Activated CD4-positive, alpha-beta memory T cell treated with anti-CD3 and anti-CD28 coated beads, Interleukin-2, amount 10 ng/mL, durations not matched to agents 7 days and 5 days (primary cell): ENCODE results near the gene PNPLA3. TPM values are rescaled to one million over a fixed set of nuclear protein-coding genes. Genes with fewer than 3 reads are reported as not detected.

Experiments
- CTCF ChIA-PET: fragments of 350-600 bp; sonication (Branson Sonifier 250); formaldehyde crosslinking; loops from one replicate; lab custom pipeline; 2021; ENCODE audit warnings: antibody characterized with exemption, inconsistent platforms; lab: Charles Lee
- POLR2A ChIA-PET: fragments of 350-600 bp; sonication (Branson Sonifier 250); formaldehyde crosslinking; loops from one replicate; lab custom pipeline; 2021; ENCODE audit warnings: antibody characterized with exemption; lab: Charles Lee
- DNase-seq: peaks from one replicate; pipeline ENCODE4 v3.0.0-alpha.2; 2020
- H3K27ac Mint-ChIP-seq: one replicate; pipeline ENCODE4 v1.8.0; 2021; ENCODE audit warnings: mild to moderate bottlenecking, mixed read lengths
- H3K27me3 Mint-ChIP-seq: one replicate; pipeline ENCODE4 v1.8.0; 2021; ENCODE audit warnings: mixed read lengths
- H3K36me3 Mint-ChIP-seq: one replicate; pipeline ENCODE4 v1.8.0; 2021; ENCODE audit warnings: low read depth, mixed read lengths
- H3K4me1 Mint-ChIP-seq: one replicate; pipeline ENCODE4 v1.8.0; 2021; ENCODE audit warnings: mixed read lengths
- H3K4me3 Mint-ChIP-seq: one replicate; pipeline ENCODE4 v1.8.0; 2021; ENCODE audit warnings: mild to moderate bottlenecking, mixed read lengths
- H3K9me3 Mint-ChIP-seq: one replicate; pipeline ENCODE4 v1.8.0; 2021; ENCODE audit warnings: mixed read lengths
- total RNA-seq, 2 experiments: library from RNA; stranded (reverse); gene quantifications; one replicate each; pipeline ENCODE4 v1.2.3, GENCODE V29; 2021

The PNPLA3 gene
- total RNA-seq, 2 experiments from 2014 or later, result 0.08 TPM; not detected in 1

- H3K27me3 Mint-ChIP-seq, result peaks cover 3% of the 10 kb centered on the region
- peak; percentile 75 for DNase-seq
- H3K9me3 Mint-ChIP-seq, result no peaks in the 10 kb centered on the region
- no peaks in the 10 kb centered on the region for H3K36me3 Mint-ChIP-seq
- H3K4me1 Mint-ChIP-seq, result no peaks in the 10 kb centered on the region
- ChIA-PET CTCF (interaction anchor here (0.6 to 2.3 kb wide), 17 partner anchors 9 to 234 kb away, joined by 3 to 24 read pairs (median 4); partner anchors contain the start of gene SAMM50), POLR2A (interaction anchor here (1.4 to 2.8 kb wide), 2 partner anchors 9 to 63 kb away, joined by 3 to 20 read pairs; partner anchors contain the start of gene SAMM50)
- no peak overlapping the region for H3K4me3 Mint-ChIP-seq
- no peak overlapping the region for H3K27ac Mint-ChIP-seq
Measured at GRCh38 chr22:43945632-43946383, 22.2 kb downstream of the PNPLA3 start.

DNA sequence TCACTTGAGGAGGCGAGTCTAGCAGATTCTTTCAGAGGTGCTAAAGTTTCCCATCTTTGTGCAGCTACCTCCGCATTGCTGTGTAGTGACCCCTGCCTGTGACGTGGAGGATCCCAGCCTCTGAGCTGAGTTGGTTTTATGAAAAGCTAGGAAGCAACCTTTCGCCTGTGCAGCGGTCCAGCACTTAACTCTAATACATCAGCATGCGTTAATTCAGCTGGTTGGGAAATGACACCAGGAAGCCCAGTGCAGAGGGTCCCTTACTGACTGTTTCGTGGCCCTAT, 22.7 kb downstream of the PNPLA3 start:
- ChIA-PET CTCF (interaction anchor here (0.7 to 2.3 kb wide), 14 partner anchors 8 to 233 kb away, joined by 3 to 24 read pairs (median 4); partner anchors contain the start of gene SAMM50), POLR2A (interaction anchor here (1.4 to 2.8 kb wide), 2 partner anchors 8 to 63 kb away, joined by 3 to 20 read pairs; partner anchors contain the start of gene SAMM50)
- Mint-ChIP-seq H3K27me3 (peaks cover 3% of the 10 kb centered on the region), H3K4me1 (no peaks in the 10 kb centered on the region), H3K9me3 (no peaks in the 10 kb centered on the region), H3K27ac (no peak overlapping the region), H3K36me3 (no peaks in the 10 kb centered on the region), H3K4me3 (no peak overlapping the region)
- no peak for DNase-seq

DNA sequence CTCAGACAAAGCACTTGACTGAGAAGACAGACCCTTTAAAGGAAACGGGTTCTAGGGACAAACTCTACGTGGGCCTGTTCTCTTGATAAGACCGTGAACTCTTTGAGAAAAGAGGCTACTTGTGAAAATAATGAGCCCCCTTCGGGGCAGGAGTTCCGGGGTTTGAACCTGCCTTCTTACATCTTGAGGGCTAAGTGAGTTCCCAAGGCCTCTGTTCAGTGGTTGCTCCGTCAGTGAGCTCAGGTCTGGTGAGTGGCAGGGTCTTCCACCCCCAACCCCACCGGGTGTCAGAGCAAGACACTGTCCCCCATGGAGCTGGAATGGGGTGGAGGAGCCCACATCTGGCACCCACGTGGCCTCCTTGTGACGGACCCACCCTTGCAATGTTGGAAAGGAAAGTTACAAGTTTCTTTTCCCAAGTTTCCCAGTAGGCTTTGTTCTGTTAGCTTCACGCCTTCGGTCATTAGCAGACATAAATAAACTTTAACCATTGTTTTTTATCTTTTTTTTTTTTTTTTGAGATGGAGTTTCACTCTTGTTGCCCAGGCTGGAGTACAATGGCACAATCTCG, 25.3 kb downstream of the PNPLA3 start:
- H3K27ac Mint-ChIP-seq, result no peak overlapping the region
- POLR2A ChIA-PET, result no interaction called here
- no peak for DNase-seq
- peaks cover 2% of the 10 kb centered on the region for H3K4me1 Mint-ChIP-seq
- H3K9me3 Mint-ChIP-seq, result no peaks in the 10 kb centered on the region
- CTCF ChIA-PET, result interaction anchor here (0.6 kb wide), 1 partner anchor 56 kb away, joined by 3 read pairs; no protein-coding TSS in a partner anchor
- no peak overlapping the region for H3K4me3 Mint-ChIP-seq
- no peaks in the 10 kb centered on the region for H3K27me3 Mint-ChIP-seq
- H3K36me3 Mint-ChIP-seq, result no peaks in the 10 kb centered on the region

GRCh38 chr22:43951391-43951790, 27.8 kb downstream of the PNPLA3 start:
- no peak for DNase-seq
- H3K4me1 Mint-ChIP-seq, result peaks cover 18% of the 10 kb centered on the region
- H3K27me3 Mint-ChIP-seq, result no peaks in the 10 kb centered on the region
- ChIA-PET POLR2A (no interaction called here), CTCF (no interaction called here)
- no peaks in the 10 kb centered on the region for H3K9me3 Mint-ChIP-seq
- H3K36me3 Mint-ChIP-seq, result no peaks in the 10 kb centered on the region
- no peak overlapping the region for H3K4me3 Mint-ChIP-seq
- no peak overlapping the region for H3K27ac Mint-ChIP-seq

GRCh38 chr22:43951966-43952365, 28.4 kb downstream of the PNPLA3 start:
- no peaks in the 10 kb centered on the region for H3K36me3 Mint-ChIP-seq
- ChIA-PET CTCF (no interaction called here), POLR2A (interaction anchor here (0.9 kb wide), 1 partner anchor 229 kb away, joined by 3 read pairs; the partner anchor contains the start of gene PARVG)
- H3K27ac Mint-ChIP-seq, result no peak overlapping the region
- peaks cover 24% of the 10 kb centered on the region for H3K4me1 Mint-ChIP-seq
- H3K4me3 Mint-ChIP-seq, result no peak overlapping the region
- no peaks in the 10 kb centered on the region for H3K9me3 Mint-ChIP-seq
- no peak for DNase-seq
- no peaks in the 10 kb centered on the region for H3K27me3 Mint-ChIP-seq

- peaks cover 33% of the 10 kb centered on the region for H3K4me1 Mint-ChIP-seq
- H3K27me3 Mint-ChIP-seq, result no peaks in the 10 kb centered on the region
- H3K4me3 Mint-ChIP-seq, result peak overlapping the region; percentile 91
- H3K36me3 Mint-ChIP-seq, result peaks cover 4% of the 10 kb centered on the region
- ChIA-PET CTCF (interaction anchor here (0.9 to 2.1 kb wide), 4 partner anchors 9 to 71 kb away, joined by 3 to 14 read pairs (median 7); no protein-coding TSS in a partner anchor), POLR2A (interaction anchor here (0.9 to 2.0 kb wide), 10 partner anchors 8 to 731 kb away, joined by 3 to 20 read pairs (median 4); partner anchors contain the start of genes EFCAB6 and PARVG)
- DNase-seq, result no peak
- H3K27ac Mint-ChIP-seq, result peak overlapping the region; percentile 81
- H3K9me3 Mint-ChIP-seq, result no peaks in the 10 kb centered on the region
Measured at GRCh38 chr22:43953988-43954785, 30.6 kb downstream of the PNPLA3 start.

- H3K4me3 Mint-ChIP-seq, result peak within 1 kb of the TSS; percentile 91
- H3K4me1 Mint-ChIP-seq, result peaks cover 33% of the 10 kb centered on the region
- H3K9me3 Mint-ChIP-seq, result no peaks in the 10 kb centered on the region
- CTCF ChIA-PET, result interaction anchor here (0.9 to 2.1 kb wide), 4 partner anchors 10 to 72 kb away, joined by 3 to 14 read pairs (median 7); no protein-coding TSS in a partner anchor
- DNase-seq, result peak; percentile 93
- H3K27ac Mint-ChIP-seq, result peak within 1 kb of the TSS; percentile 81
- no peaks in the 10 kb centered on the region for H3K27me3 Mint-ChIP-seq
- peaks cover 4% of the 10 kb centered on the region for H3K36me3 Mint-ChIP-seq
- POLR2A ChIA-PET, result interaction anchor here (0.6 to 2.0 kb wide), 15 partner anchors 10 to 730 kb away, joined by 3 to 20 read pairs (median 4); partner anchors contain the start of genes EFCAB6 and PARVG
Measured at GRCh38 chr22:43955040-43955882, 31.7 kb downstream of the PNPLA3 start, which contains the start of gene SAMM50. Gene SAMM50, plus strand, starts transcription at chr22:43955442. Its CDS starts 136 bp downstream, at chr22:43955578.

DNA sequence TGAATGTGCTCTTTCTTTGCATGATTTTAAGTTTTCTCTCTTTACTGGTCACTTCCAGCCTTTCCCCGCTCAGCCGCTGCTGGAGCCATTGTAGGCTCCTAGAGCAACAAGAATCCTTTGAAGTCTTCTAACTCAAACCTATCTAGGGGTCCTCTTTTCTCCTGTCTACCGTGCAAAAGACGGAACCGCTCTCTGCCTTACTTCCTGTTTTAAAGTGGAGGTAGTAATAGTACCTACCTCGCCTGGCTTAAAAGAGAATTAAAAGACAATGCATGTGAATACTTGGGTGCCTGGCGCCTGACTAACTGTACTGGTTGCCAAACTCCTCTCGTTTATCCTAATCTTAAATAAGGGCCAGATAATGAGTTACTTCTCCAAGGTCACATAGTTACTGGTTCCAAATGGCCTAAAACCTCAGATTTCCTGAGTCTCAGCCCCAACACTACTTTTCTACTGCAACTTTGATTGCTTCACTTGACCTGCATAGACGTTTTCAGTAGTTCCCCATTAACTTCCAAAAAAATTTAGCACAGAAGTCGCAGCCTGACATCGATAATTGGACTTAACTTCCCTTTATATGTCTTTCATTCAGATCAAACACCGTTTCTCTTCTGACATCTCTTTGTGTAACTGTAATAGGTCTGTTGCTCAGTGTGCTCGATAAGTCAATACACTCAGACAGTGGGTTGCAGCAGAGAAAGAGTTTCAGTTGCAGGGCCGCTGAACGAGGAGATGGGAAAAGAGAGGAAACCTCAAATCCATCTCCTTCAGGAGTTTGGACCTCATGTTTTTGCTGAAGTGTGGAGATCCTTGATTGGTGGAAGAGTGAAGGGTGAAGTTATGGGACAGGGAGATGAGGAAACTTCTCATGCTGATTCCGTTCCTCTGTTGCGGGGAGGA, 32.5 kb downstream of the PNPLA3 start:
- Mint-ChIP-seq H3K27me3 (no peaks in the 10 kb centered on the region), H3K9me3 (no peaks in the 10 kb centered on the region), H3K27ac (peak overlapping the region; percentile 81), H3K36me3 (peaks cover 4% of the 10 kb centered on the region), H3K4me3 (peak overlapping the region; percentile 91), H3K4me1 (peaks cover 33% of the 10 kb centered on the region)
- CTCF ChIA-PET, result interaction anchor here (2.0 to 2.1 kb wide), 2 partner anchors 11 to 37 kb away, joined by 9 to 14 read pairs; no protein-coding TSS in a partner anchor
- DNase-seq, result peak; percentile 19
- POLR2A ChIA-PET, result interaction anchor here (0.8 to 2.0 kb wide), 8 partner anchors 10 to 729 kb away, joined by 3 to 20 read pairs (median 4); partner anchors contain the start of gene EFCAB6

- peak overlapping the region; percentile 91 for H3K4me3 Mint-ChIP-seq
- DNase-seq, result no peak
- H3K27me3 Mint-ChIP-seq, result no peaks in the 10 kb centered on the region
- CTCF ChIA-PET, result no interaction called here
- H3K4me1 Mint-ChIP-seq, result peaks cover 33% of the 10 kb centered on the region
- peaks cover 4% of the 10 kb centered on the region for H3K36me3 Mint-ChIP-seq
- no peaks in the 10 kb centered on the region for H3K9me3 Mint-ChIP-seq
- POLR2A ChIA-PET, result no interaction called here
- H3K27ac Mint-ChIP-seq, result no peak overlapping the region
Measured at GRCh38 chr22:43956805-43957463, 33.3 kb downstream of the PNPLA3 start.

DNA sequence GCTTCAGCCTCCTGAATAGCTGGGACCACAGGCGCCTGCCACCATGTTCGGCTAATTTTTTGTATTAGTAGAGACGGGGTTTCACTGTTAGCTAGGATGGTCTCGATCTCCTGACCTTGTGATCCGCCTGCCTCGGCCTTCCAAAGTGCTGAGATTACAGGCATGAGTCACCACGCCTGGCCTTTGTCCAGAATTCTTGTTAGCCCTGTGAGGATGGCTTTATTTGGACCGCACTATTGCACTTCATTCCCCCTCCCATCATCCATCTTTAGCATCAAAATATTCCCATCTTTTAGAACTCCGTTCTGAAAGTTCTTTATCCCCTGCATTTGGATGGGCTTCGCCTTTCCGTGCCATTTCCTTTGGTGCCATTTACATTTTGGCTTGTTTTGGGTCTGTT, 34.3 kb downstream of the PNPLA3 start:
- no peak overlapping the region for H3K4me3 Mint-ChIP-seq
- peaks cover 33% of the 10 kb centered on the region for H3K4me1 Mint-ChIP-seq
- no peak overlapping the region for H3K27ac Mint-ChIP-seq
- DNase-seq, result no peak
- no peaks in the 10 kb centered on the region for H3K27me3 Mint-ChIP-seq
- POLR2A ChIA-PET, result no interaction called here
- CTCF ChIA-PET, result interaction anchor here (1.2 kb wide), 1 partner anchor 12 kb away, joined by 7 read pairs; no protein-coding TSS in a partner anchor
- no peaks in the 10 kb centered on the region for H3K9me3 Mint-ChIP-seq
- peaks cover 4% of the 10 kb centered on the region for H3K36me3 Mint-ChIP-seq
